PFSK-1 (cell line): ENCODE data around the gene MMP3.

Experiments
- POLR2AphosphoS5 ChIP-seq: IDR thresholded peaks from 2 replicates; pipeline ENCODE4 v1.6.1; 2012; ENCODE audit warnings: low read depth, mild to moderate bottlenecking, control low read depth, low read length, moderate library complexity
- SIN3A ChIP-seq: IDR thresholded peaks from 2 replicates; pipeline ENCODE4 v1.6.1; 2012; ENCODE audit warnings: mild to moderate bottlenecking, low read length, moderate library complexity, borderline replicate concordance; ENCODE audit not compliant: insufficient read depth

DNA sequence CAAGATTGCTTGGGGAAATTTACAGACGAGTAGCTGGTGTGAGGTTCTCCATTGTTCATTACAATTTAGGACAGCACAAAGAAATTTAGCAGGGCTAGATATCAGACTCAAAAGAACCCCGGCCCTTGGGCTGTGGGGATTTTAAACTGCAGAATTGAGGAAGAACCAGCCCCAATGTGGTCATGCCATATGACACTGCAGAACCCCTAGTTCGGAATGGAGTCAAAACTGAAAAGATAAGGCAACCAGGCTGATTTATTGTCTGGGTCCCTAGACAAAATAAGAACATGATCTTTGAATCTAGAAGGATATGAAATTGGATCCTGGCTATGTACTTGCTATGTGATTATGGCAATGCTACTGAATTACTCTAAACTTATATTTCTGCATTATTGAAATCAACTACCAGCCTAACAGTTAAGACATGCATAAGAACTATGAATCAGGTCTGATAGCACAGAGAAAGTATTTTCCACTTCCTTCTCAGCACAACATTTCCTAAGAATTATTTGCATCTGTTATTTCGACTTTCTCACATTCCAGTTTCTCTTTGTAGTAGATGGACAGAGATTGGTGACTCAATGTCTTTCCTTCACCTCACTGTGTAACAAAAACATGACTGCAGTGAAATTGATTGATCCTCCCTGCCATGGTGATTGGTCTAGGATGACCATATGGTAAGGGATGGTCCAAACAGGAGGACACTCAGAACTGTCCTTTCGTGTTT lies 13.2 kb downstream of the MMP3 start:
- no peak for TF ChIP-seq SIN3A
- no peak for TF ChIP-seq POLR2AphosphoS5
